Vagina (tissue), 2 donors: ENCODE data around the gene PML.

Experiments
- CTCF ChIP-seq, 3 experiments: fragments of 450-650 bp in 2 of 3; fragments of 200-600 bp in 1 of 3; sonication (generic) in 1 of 3; IDR thresholded peaks; one replicate each; pipeline ENCODE4 v1.5.1; 2017 to 2019; ENCODE audit warnings: antibody characterized with exemption in 3 of 3, mild to moderate bottlenecking in 2 of 3, moderate library complexity in 2 of 3
- POLR2A ChIP-seq, 2 donors: fragments of 450-650 bp; IDR thresholded peaks; one replicate each; pipeline ENCODE4 v1.6.1; 2017; ENCODE audit warnings: antibody characterized with exemption in 2 of 2, mild to moderate bottlenecking in 2 of 2, moderate library complexity in 2 of 2

GRCh38 chr15:74050556-74051234 is 56.2 kb downstream of the PML start:
- TF ChIP-seq CTCF (IDR thresholded peaks at IDR 0.05) (no peak), POLR2A (IDR thresholded peaks at IDR 0.05) (no peak)
